ENCODE data around the gene BHLHA9.
"Not testable (repeated sequence)": the region's sequence is repeated elsewhere in the genome, so short reads cannot be mapped to it uniquely, and the experiment has no call there.

BHLHA9 gene

GRCh38 chr17:1300371-1300905 lies 30.2 kb downstream of the BHLHA9 start:
- DNase-seq (ENCODE audit: low spot score): no peak

GRCh38 chr17:1301546-1301945 lies 31.3 kb downstream of the BHLHA9 start:
- DNase-seq (ENCODE audit: low spot score): no peak

- no peak for DNase-seq (ENCODE audit: low spot score)
Observed at GRCh38 chr17:1302761-1303160, 32.5 kb downstream of the BHLHA9 start.

GRCh38 chr17:1304522-1304921 lies 34.3 kb downstream of the BHLHA9 start:
- DNase-seq (ENCODE audit: low spot score): no peak

GRCh38 chr17:1304962-1305563 lies 34.8 kb downstream of the BHLHA9 start:
- DNase-seq (ENCODE audit: low spot score): no peak

GRCh38 chr17:1307829-1308228 lies 37.6 kb downstream of the BHLHA9 start:
- DNase-seq (ENCODE audit: low spot score): not testable (repeated sequence)

GRCh38 chr17:1312261-1312870 lies 42.1 kb downstream of the BHLHA9 start:
- DNase-seq (ENCODE audit: low spot score): no peak

- DNase-seq (ENCODE audit: low spot score): no peak
Observed at GRCh38 chr17:1313270-1314005, 43.2 kb downstream of the BHLHA9 start.

GRCh38 chr17:1315409-1315808 lies 45.2 kb downstream of the BHLHA9 start:
- no peak for DNase-seq (ENCODE audit: low spot score)

- DNase-seq (ENCODE audit: low spot score): no peak
Observed at GRCh38 chr17:1315891-1316403, 45.7 kb downstream of the BHLHA9 start.

Data from cerebellar cortex (tissue), 1 donor.